AG04450 (cell line): ENCODE results near the gene YIPF2. TPM values are rescaled to one million over a fixed set of nuclear protein-coding genes. Genes with fewer than 3 reads are reported as not detected.

Source experiments
- CTCF ChIA-PET: fragments of 300-600, 350-600 bp; formaldehyde crosslinking; extraction: SDS; loops from one replicate; lab custom pipeline; 2022; ENCODE audit warnings: antibody characterized with exemption, inconsistent platforms; lab: Charles Lee
- POLR2A ChIA-PET: fragments of 350-600 bp; formaldehyde crosslinking; extraction: SDS; loops from one replicate; lab custom pipeline; 2021; ENCODE audit warnings: antibody characterized with exemption, inconsistent platforms; lab: Yijun Ruan, JAX
- DNase-seq: peaks from one replicate; pipeline ENCODE4 v3.0.0-alpha.2; 2011; ENCODE audit warnings: low read depth, low spot score
- H3K27ac ChIP-seq: one replicate; pipeline ENCODE4 v1.5.1; 2012; ENCODE audit warnings: low read depth, low read length, control low read depth
- H3K27me3 ChIP-seq: one replicate; pipeline ENCODE4 v1.6.0; 2012; ENCODE audit warnings: low read length; ENCODE audit not compliant: control insufficient read depth, insufficient read depth
- H3K4me3 ChIP-seq: 2 replicates; pipeline ENCODE4 v1.5.1; 2011; ENCODE audit warnings: mild to moderate bottlenecking, low read depth, low read length, control low read depth
- H3K9me3 ChIP-seq: 2 replicates; pipeline ENCODE4 v1.5.1; 2012; ENCODE audit warnings: low read length; ENCODE audit not compliant: control insufficient read depth, insufficient read depth
- CTCF ChIP-seq: IDR thresholded peaks from 2 replicates; pipeline ENCODE4 v1.5.1; 2011; ENCODE audit warnings: low read depth, low read length, control low read depth, inconsistent platforms
- polyA plus RNA-seq: library from polyadenylated mRNA; depleted of rRNA; stranded (reverse); fragments of >200 nt; gene quantifications from 2 replicates; pipeline ENCODE4 v1.2.3, GENCODE V29; 2011

Gene YIPF2
- polyA plus RNA-seq, 1 experiment = 35.1 TPM

GRCh38 chr19:10924597-10924996 lies 3.8 kb downstream of the YIPF2 start:
- Histone ChIP-seq H3K9me3 (no peaks in the 10 kb centered on the region; the same call in 1 of the 2 replicates), H3K27ac (no peak overlapping the region), H3K27me3 (no peaks in the 10 kb centered on the region), H3K4me3 (no peak overlapping the region)
- ChIA-PET POLR2A (no interaction called here), CTCF (no interaction called here)
- DNase-seq = no peak
- no peak for TF ChIP-seq CTCF

- no peak for TF ChIP-seq CTCF
- Histone ChIP-seq H3K27me3 (no peaks in the 10 kb centered on the region), H3K4me3 (no peak overlapping the region), H3K27ac (no peak overlapping the region), H3K9me3 (no peaks in the 10 kb centered on the region; the same call in 1 of the 2 replicates)
- CTCF ChIA-PET = no interaction called here
- POLR2A ChIA-PET = no interaction called here
- no peak for DNase-seq
These were observed 5.0 kb downstream of the YIPF2 start for GRCh38 chr19:10923260-10924112.

- ChIA-PET POLR2A (no interaction called here), CTCF (no interaction called here)
- Histone ChIP-seq H3K4me3 (no peak overlapping the region), H3K9me3 (no peaks in the 10 kb centered on the region; the same call in 1 of the 2 replicates), H3K27me3 (no peaks in the 10 kb centered on the region), H3K27ac (no peak overlapping the region)
- no peak for TF ChIP-seq CTCF
- no peak for DNase-seq
These were observed 5.8 kb downstream of the YIPF2 start for GRCh38 chr19:10922638-10923014.

- Histone ChIP-seq H3K4me3 (no peak overlapping the region), H3K27ac (no peak overlapping the region), H3K9me3 (no peaks in the 10 kb centered on the region; the same call in 1 of the 2 replicates), H3K27me3 (no peaks in the 10 kb centered on the region)
- ChIA-PET POLR2A (no interaction called here), CTCF (no interaction called here)
- no peak for TF ChIP-seq CTCF
- no peak for DNase-seq
These were observed 6.4 kb downstream of the YIPF2 start for GRCh38 chr19:10921910-10922637.
